Liver (tissue), 9 donors: ENCODE results near the gene TNIP1. TPM values are rescaled to one million over a fixed set of nuclear protein-coding genes. Genes with fewer than 3 reads are reported as not detected.
A peak's percentile ranks its signal among the peaks of the same experiment; 100 is the strongest.

Experiments
- DNase-seq: peaks from one replicate; pipeline ENCODE4 v3.0.0-alpha.2; 2017; ENCODE audit warnings: low spot score
- H3K27ac ChIP-seq, 2 donors: one replicate each; pipeline ENCODE4 v1.7.0; 2013; ENCODE audit warnings: inconsistent platforms in 2 of 2, low read length in 2 of 2, control low read depth in 1 of 2, low read depth in 1 of 2, mild to moderate bottlenecking in 1 of 2
- H3K27me3 ChIP-seq, 4 donors: one replicate each; pipeline versions ENCODE4 v1.6.1 to v1.7.0; 2013; ENCODE audit warnings: low read length in 3 of 4, inconsistent platforms in 1 of 4, mild to moderate bottlenecking in 1 of 4, moderate library complexity in 1 of 4; ENCODE audit not compliant: control insufficient read depth in 4 of 4, insufficient read depth in 4 of 4
- H3K36me3 ChIP-seq, 4 donors: one replicate each; pipeline versions ENCODE4 v1.6.1 to v1.7.0; 2013; ENCODE audit warnings: low read length in 3 of 4, mild to moderate bottlenecking in 3 of 4, low read depth in 1 of 4, moderate library complexity in 1 of 4; ENCODE audit not compliant: control insufficient read depth in 4 of 4, insufficient read depth in 3 of 4
- H3K4me1 ChIP-seq, 4 donors: one replicate each; pipeline versions ENCODE4 v1.6.1 to v1.7.0; 2013; ENCODE audit warnings: low read length in 3 of 4, mild to moderate bottlenecking in 3 of 4, moderate library complexity in 1 of 4; ENCODE audit not compliant: control insufficient read depth in 4 of 4, insufficient read depth in 4 of 4
- H3K4me3 ChIP-seq, 3 donors: one replicate each; pipeline versions ENCODE4 v1.6.1 to v1.7.0; 2013; ENCODE audit warnings: low read length in 3 of 3, control low read depth in 1 of 3, low read depth in 1 of 3, mild to moderate bottlenecking in 1 of 3
- H3K9ac ChIP-seq, 2 donors: one replicate each; pipeline ENCODE4 v1.7.0; 2013; ENCODE audit warnings: low read length in 2 of 2, mild to moderate bottlenecking in 2 of 2, moderate library complexity in 2 of 2, control low read depth in 1 of 2, low read depth in 1 of 2
- H3K9me3 ChIP-seq, 4 donors: one replicate each; pipeline versions ENCODE4 v1.6.1 to v1.7.0; 2013; ENCODE audit warnings: low read length in 3 of 4; ENCODE audit not compliant: control insufficient read depth in 4 of 4
- ATF3 ChIP-seq: IDR thresholded peaks from 2 replicates; pipeline ENCODE4 v1.6.1; 2016; ENCODE audit warnings: antibody characterized with exemption
- EGR1 ChIP-seq, 2 donors: IDR thresholded peaks; 2 replicates each; pipeline ENCODE4 v1.6.1; 2016 to 2018; ENCODE audit warnings: antibody characterized with exemption in 2 of 2, low read depth in 2 of 2
- GABPA ChIP-seq, 2 donors: IDR thresholded peaks in 1 of 2; conservative IDR thresholded peaks in 1 of 2; 2 replicates each; pipeline ENCODE4 v1.6.1; 2016; ENCODE audit warnings: antibody characterized with exemption in 2 of 2, mild to moderate bottlenecking in 1 of 2, moderate library complexity in 1 of 2
- RXRA ChIP-seq, 2 donors: IDR thresholded peaks; 2 replicates each; pipeline ENCODE4 v1.6.1; 2017 to 2018; ENCODE audit warnings: antibody characterized with exemption in 2 of 2, mild to moderate bottlenecking in 1 of 2
- YY1 ChIP-seq: IDR thresholded peaks from 2 replicates; pipeline ENCODE4 v1.6.1; 2016; ENCODE audit warnings: antibody characterized with exemption, mild to moderate bottlenecking
- WGBS: extraction: QIAGEN DNeasy Blood & Tissue Kit; methylation state at CpG from one replicate; pipeline ENCODE4 v1.1.7; 2013; 5-methylcytosine and 5-hydroxymethylcytosine counted together
- polyA plus RNA-seq, 2 donors: library from polyadenylated mRNA; stranded (reverse) in 1 of 2; unstranded in 1 of 2; fragments of 200-250 nt in 1 of 2; fragments of >200 nt in 1 of 2; fragmentation: Nextera tagmentation in 1 of 2; extraction: Ambion mirVana in 1 of 2; gene quantifications; one replicate each; pipeline versions ENCODE4 v1.2.1 to v1.2.3, GENCODE V29; 2013 to 2015
- total RNA-seq, 2 donors: library from RNA; depleted of rRNA; stranded (reverse); fragments of >200 nt; gene quantifications; one replicate each; pipeline ENCODE4 v1.2.3, GENCODE V29; 2014
- TF ChIP-seq, protein P1 (sequence below): fragments of 150-350 bp; IDR thresholded peaks from 2 replicates; pipeline ENCODE4 v1.5.1; 2017; ENCODE audit warnings: improper control_type of control experiment, low read depth, low read length; ENCODE audit not compliant: missing input control
- TF ChIP-seq, protein P2 (sequence below): IDR thresholded peaks from 2 replicates; pipeline ENCODE4 v1.6.1; 2016; ENCODE audit warnings: antibody characterized with exemption
- donor health status: healthy.
- donor health status: healthy.
- donor health status: healthy.
- donor health status: healthy.
- donor health status: healthy.

TNIP1 gene
- total and polyA plus RNA-seq, 4 donors, result 33.2 to 101 (median 48.0) TPM

- TF ChIP-seq GABPA (IDR thresholded peaks at IDR 0.05 in 1 of 2, conservative IDR thresholded peaks at IDR 0.05 in 1 of 2), result no peak
These were observed 2.3 kb upstream of the TNIP1 start (continued) for GRCh38 chr5:151083081-151083676.

DNA sequence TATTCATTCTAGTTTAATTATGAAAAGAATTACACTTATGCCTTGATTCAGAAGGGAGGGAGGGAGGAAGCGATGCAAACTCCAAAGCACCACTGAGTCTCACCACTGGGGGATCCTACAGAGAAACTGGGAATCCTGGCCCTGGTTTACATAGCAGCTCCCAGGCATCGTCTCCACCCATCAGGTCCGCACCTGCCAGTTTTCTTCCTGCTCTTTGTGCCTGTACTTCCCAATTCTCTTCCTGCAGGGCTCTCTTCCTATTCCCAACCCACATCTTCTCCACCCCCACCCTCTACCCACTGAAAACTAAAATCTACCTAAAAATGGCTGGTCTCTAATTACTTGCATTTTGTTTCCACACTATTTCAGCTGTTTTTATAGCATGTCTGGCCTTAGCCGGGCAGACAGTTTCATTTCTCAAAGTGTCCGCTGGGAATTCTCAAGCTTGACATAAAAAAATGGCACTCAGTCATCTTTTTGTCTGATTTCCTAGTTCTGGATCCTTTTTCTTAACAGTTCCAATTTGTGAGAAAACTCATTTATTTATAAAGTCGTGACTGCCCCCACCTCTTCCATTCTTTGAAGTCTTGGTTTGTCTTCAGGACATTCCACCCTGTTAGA, 1.6 kb upstream of the TNIP1 start:
- WGBS, result 75% methylated on average over 6 of the region's 6 CpGs
- no peak for DNase-seq
- Histone ChIP-seq H3K27ac (peak overlapping the region; percentile 93 to 99), H3K36me3 (peaks cover 0 to under 1% (median 0%) of the 10 kb centered on the region in 4 donors), H3K4me1 (peaks cover 13 to 50% (median 36%) of the 10 kb centered on the region in 4 donors), H3K4me3 (no peak overlapping the region), H3K9me3 (no peaks in the 10 kb centered on the region), H3K9ac (peak overlapping the region in 1 of 2 donors; percentile 29), H3K27me3 (no peaks in the 10 kb centered on the region)
- no peak for TF ChIP-seq EGR1 (IDR thresholded peaks at IDR 0.05; ENCODE audit: low read depth in 2 of 2)
- TF ChIP-seq, protein P1, sequence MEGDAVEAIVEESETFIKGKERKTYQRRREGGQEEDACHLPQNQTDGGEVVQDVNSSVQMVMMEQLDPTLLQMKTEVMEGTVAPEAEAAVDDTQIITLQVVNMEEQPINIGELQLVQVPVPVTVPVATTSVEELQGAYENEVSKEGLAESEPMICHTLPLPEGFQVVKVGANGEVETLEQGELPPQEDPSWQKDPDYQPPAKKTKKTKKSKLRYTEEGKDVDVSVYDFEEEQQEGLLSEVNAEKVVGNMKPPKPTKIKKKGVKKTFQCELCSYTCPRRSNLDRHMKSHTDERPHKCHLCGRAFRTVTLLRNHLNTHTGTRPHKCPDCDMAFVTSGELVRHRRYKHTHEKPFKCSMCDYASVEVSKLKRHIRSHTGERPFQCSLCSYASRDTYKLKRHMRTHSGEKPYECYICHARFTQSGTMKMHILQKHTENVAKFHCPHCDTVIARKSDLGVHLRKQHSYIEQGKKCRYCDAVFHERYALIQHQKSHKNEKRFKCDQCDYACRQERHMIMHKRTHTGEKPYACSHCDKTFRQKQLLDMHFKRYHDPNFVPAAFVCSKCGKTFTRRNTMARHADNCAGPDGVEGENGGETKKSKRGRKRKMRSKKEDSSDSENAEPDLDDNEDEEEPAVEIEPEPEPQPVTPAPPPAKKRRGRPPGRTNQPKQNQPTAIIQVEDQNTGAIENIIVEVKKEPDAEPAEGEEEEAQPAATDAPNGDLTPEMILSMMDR, result peak; percentile 8

GRCh38 chr5:151081431-151082281, 822 bp upstream of the TNIP1 start:
- TF ChIP-seq YY1, result no peak
- TF ChIP-seq ATF3, result no peak
- TF ChIP-seq RXRA (IDR thresholded peaks at IDR 0.05), result no peak
- TF ChIP-seq, protein P2, sequence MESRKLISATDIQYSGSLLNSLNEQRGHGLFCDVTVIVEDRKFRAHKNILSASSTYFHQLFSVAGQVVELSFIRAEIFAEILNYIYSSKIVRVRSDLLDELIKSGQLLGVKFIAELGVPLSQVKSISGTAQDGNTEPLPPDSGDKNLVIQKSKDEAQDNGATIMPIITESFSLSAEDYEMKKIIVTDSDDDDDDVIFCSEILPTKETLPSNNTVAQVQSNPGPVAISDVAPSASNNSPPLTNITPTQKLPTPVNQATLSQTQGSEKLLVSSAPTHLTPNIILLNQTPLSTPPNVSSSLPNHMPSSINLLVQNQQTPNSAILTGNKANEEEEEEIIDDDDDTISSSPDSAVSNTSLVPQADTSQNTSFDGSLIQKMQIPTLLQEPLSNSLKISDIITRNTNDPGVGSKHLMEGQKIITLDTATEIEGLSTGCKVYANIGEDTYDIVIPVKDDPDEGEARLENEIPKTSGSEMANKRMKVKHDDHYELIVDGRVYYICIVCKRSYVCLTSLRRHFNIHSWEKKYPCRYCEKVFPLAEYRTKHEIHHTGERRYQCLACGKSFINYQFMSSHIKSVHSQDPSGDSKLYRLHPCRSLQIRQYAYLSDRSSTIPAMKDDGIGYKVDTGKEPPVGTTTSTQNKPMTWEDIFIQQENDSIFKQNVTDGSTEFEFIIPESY, result no peak
- H3K27ac ChIP-seq, result peak overlapping the region; percentile 93 to 99
- no peaks in the 10 kb centered on the region for H3K27me3 ChIP-seq
- H3K36me3 ChIP-seq, result peaks cover 0 to 3% (median 0%) of the 10 kb centered on the region in 4 donors
- H3K9ac ChIP-seq, result peak overlapping the region; percentile 96 to 98
- peaks cover 13 to 57% (median 41%) of the 10 kb centered on the region in 4 donors for H3K4me1 ChIP-seq
- no peak for DNase-seq
- H3K4me3 ChIP-seq, result peak overlapping the region; percentile 56 to 89 (median 59)
- 18% methylated on average over 15 of the region's 15 CpGs for WGBS
- H3K9me3 ChIP-seq, result no peaks in the 10 kb centered on the region
